GM20000 (cell line): ENCODE measurements around the gene ADO.

Experiments
- DNase-seq: peaks from one replicate; pipeline ENCODE4 v3.0.0; 2012; ENCODE audit warnings: low spot score
- TF ChIP-seq, protein P1 (sequence below): IDR thresholded peaks from 2 replicates; pipeline ENCODE4 v1.5.1; 2012; ENCODE audit warnings: mild to moderate bottlenecking, control low read depth; ENCODE audit errors: extremely low read depth, missing control alignments

ADO gene

DNA sequence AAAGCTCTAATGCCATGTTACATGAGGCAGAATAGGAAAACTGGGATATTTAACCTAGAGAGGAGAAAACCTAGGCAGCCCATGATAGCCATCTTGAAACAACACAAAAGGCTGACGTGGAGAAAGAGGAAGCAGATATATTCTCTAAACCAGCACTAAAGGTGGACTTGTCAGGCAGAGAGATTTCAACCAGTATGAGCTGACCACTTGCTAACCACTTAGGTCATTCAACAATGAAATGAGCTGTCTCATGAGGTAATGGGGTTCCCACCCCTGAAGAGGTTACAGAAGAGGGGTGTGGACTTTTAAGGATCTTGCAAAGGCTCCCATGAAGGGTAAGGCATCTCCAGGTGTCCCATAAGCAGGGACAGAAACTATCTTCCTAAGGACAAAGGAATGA, 38.5 kb downstream of the ADO start:
- TF ChIP-seq, protein P1, sequence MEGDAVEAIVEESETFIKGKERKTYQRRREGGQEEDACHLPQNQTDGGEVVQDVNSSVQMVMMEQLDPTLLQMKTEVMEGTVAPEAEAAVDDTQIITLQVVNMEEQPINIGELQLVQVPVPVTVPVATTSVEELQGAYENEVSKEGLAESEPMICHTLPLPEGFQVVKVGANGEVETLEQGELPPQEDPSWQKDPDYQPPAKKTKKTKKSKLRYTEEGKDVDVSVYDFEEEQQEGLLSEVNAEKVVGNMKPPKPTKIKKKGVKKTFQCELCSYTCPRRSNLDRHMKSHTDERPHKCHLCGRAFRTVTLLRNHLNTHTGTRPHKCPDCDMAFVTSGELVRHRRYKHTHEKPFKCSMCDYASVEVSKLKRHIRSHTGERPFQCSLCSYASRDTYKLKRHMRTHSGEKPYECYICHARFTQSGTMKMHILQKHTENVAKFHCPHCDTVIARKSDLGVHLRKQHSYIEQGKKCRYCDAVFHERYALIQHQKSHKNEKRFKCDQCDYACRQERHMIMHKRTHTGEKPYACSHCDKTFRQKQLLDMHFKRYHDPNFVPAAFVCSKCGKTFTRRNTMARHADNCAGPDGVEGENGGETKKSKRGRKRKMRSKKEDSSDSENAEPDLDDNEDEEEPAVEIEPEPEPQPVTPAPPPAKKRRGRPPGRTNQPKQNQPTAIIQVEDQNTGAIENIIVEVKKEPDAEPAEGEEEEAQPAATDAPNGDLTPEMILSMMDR = no peak
- no peak for DNase-seq

DNA sequence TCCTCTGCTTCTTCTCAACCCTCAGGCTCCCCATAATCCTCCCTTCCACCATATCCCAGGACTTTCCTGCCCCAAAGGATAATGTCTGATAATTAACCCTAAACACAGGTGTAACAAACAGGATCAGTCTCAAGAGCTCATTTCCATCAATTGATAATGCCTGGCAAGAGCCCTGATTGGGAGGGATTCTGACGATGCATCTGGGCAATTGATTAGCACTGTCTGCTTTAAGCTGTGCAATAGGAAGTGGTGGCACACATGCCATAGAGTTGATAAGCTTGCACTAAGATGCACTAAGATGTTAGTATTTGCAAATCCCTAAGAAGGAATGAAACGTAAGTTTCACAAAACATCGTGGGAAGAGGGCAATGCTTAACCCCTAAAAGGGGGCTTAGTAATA, 39.1 kb downstream of the ADO start:
- TF ChIP-seq, protein P1 = no peak
- DNase-seq = no peak

DNA sequence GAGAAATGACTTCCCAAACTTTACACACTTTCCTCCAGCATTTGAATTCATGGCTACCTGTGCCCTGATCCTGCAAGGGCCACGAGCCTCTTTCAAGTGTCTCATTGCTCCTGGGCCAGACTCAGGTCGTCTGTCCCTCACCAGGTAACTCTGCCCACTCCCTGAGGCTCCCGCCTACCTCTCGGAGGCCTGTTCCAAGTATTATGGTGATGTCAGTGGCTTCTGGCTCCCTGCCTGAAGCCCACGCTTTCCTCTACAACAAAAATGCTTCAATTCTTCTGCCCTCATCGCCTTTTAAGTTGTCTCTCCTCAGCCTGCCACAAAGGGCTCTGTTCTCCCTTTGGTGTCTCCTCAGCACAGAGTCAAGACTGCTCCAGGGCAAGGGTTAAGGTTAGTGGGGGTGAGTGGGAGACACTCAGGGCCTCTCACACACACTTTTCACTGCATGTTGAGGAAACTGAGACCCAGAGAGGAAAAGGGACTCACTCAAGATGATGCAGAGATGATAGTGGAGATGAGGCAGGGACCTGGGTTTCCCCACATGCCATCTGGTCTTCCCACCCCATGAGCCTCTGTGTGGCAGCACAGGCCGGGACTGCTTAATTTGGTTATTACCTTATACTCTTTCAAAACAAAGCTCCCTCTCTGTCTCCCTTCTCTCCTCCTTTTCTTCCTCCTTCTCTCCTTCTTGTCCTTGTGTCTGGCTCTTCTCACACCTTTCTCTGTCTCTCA, 39.9 kb downstream of the ADO start:
- no peak for DNase-seq

DNA sequence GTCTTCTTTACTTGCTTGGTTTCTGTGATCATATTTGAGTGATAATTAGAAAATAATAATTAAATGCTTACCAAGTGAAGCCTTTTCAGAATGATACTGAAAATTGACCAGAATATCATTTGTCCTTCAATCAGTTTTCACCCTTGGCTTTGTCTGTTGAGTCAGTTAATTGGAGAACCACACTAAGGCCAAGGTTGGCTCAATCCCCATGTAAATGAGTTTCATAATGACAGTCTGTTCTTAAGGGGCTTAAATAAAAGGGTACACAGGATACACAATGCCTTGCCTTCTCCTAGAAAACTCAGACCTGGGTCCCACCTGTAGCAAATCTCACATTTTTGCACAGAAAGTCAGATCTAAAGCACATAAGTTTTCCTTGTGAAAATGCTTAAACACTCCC, 42.9 kb downstream of the ADO start:
- no peak for DNase-seq
- TF ChIP-seq, protein P1 = no peak

More for the DNA sequence above, 39.9 kb downstream of the ADO start:
- TF ChIP-seq, protein P1 = no peak

DNA sequence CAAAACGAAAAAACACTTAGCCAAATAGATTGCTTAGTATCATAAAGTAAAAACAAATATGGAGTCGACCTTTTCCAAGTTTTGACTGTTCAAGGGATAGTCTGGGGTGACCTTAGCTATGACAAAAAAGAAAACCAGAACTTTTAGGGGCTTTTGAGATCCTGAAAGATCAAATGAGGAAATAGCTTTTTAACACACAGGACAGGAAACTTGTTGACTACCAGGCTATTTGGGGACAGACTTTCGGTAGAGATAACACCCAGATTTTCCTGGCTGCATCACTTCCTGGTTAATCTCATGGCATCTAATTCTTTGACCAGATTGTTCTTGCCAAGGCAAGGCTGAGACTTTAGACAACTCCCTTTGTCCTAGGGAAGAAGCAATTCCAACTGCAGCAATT, 46.1 kb downstream of the ADO start:
- TF ChIP-seq, protein P1 = no peak

DNA sequence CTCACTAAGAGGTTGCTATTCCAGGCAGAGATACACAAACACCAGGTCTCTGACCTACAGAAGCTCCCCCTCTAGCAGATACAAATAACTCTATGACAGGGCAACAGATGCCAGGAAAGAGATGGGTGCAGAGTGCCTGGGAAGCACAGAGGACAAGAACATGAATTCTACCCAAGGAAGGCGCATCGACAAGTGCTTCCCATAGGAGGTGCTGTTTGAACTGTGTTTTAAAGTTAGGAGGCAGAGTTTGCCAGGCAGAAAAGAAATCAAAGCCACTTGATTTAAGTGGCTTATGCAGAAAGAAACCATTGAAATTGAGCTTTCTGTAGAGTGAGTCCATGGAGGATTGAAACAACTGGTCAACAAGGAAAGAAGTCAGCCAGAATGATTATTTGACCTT, 46.9 kb downstream of the ADO start:
- TF ChIP-seq, protein P1 = peak; percentile 8
- no peak for DNase-seq

More for the DNA sequence above, 46.1 kb downstream of the ADO start:
- no peak for DNase-seq

DNA sequence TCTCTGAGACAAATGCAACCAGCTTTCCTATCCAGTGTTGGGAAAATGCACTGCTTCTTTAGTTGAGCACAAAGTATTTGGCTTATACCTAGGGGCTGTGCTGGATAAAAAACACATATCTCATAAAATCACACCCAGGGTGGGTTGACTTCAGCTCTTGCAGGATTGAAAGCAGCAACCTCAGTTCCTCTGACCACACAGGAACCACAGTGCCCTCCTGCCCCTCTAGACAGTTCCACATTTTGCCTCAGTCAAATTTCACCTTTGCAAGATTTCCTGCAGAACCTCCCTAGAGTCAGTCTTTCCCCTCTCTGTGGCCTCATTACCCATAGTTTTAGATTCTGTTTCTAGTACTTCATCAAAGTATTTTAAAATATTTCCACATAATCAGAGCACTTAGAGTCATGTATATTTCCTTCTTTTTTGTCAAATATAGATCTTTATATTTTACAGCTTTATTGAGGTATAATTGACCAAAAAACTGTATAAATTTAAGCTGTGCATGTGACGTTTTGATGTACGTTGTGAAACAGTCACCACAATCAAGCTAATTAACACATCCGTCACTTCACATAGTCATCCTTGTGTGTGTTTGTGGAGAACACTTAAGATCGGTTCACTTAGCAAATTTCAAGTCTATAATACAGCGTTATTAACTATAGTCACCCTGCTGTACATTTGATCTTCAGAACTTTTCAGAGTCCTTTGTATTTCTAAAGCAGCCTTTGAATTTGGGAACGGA, 48.6 kb downstream of the ADO start:
- DNase-seq = no peak
- TF ChIP-seq, protein P1 = no peak
